Right kidney (tissue), 1 donor: ENCODE measurements around the gene BSG.
"Not testable (repeated sequence)": the region's sequence is repeated elsewhere in the genome, so short reads cannot be mapped to it uniquely, and the experiment has no call there.

Source experiments
- DNase-seq: peaks from one replicate; pipeline ENCODE4 v3.0.0-alpha.2; 2016

Gene BSG

DNA sequence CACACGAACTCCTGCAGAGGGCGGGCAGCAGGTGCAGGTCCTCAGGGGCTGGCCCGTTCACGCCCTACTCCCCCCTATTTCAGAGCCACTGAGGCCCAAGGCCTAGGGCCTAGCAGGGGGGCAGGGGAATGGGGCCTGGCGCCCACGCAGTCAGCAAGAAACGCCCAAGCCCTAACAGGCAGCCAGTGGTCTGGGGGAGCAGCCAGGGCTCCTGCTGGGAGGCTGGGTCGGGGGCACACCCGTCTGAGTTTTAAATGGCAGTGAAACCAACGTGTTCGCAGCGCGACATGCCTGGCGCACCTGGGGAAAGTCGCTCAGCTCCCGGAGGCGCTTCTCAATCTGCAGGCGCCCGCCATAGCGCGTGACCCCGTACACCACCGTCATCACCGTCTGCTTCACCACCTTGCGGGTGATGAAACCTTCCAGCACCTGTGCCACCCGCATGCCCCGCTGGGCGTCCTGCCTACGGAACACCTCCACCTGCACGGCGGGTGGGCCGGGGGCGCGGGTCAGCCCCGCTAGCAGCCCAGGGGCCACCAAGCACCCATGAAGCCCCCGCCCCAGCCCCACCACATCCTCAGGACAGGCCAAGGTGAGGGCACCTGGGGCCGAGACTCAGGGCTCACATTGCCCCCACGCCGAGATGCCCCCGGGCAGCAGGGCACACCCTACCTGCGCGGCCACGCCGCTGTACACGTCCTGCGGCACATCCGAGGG, 47.0 kb downstream of the BSG start:
- no peak for DNase-seq

DNA sequence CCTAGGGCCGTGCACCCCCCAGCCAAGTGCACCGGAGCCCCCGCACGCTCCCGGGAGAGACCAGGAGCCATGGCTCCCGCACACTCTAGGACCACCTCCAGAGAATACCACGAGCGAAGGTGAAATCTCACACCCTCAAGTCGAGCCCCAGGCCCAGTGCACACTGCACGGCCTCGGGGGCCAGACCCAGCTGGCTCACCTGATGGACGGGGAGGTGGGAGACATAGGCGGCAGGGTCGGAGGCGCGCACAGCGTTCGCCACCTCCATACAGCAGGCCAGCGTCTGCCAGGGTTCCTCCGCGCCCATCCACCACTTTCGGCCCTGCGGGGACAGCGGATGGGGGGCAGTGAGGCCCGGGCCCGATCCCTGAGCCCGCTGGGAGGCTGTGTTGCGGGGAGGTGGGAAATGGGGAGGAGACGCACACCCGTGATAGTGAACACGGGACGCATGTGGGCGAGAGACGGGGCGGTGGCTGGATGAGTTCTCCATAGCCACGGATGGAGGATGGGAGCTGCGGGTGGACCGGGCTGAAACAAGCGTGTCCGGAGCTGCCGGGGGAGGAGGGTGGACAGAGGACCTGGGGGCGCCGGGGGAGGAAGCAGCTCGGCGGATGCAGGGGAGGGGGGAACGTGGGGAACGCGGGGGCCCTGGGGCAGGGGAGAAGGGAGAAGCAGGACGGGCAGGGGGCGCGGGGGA, 47.9 kb downstream of the BSG start:
- DNase-seq = no peak

DNA sequence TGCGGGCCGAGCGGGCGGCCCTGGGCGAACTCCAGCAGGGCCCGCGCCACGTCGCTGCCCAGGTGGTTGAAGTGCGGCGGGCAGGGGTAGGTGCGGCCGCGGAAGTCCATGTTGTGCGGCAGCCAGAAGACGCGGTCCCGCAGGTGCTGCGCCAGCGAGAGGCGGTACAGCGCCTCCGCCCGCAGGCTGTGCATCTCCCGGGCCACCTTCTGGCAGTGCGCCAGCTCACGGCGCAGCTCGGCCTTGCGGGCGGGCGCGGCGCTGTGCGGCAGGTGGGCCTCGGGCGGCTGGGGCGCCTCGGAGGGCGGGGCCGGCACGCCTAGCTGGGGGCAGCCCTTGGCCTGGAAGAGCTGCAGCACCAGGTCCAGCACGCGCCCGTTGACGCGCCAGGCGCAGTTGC, 48.8 kb downstream of the BSG start:
- not testable (repeated sequence) for DNase-seq

DNA sequence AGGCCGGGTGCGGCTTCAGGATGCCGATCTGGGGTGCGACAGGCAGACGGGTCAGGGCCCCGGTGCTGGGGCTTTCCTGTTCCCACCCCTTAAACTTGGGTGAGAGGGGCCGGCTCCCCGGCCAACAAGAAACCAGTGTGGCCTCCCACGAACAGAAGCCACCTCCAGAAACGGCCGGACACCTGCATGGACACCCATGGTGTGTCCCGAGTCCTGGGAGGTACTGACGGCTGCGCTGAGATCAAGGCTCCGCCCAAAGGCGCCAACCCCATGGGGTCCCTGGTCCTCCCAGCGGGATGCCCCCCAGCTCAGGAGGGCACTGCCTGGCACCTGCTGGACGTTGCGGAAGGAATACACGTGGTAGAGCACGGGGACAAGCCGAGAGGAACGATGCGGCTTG, 49.4 kb downstream of the BSG start:
- no peak for DNase-seq

- DNase-seq = no peak
Measured at GRCh38 chr19:622666-623065, 50.3 kb downstream of the BSG start.

- DNase-seq = no peak
Measured at GRCh38 chr19:623175-623916, 51.0 kb downstream of the BSG start.

- DNase-seq = no peak
Measured at GRCh38 chr19:623974-624373, 51.6 kb downstream of the BSG start.

- no peak for DNase-seq
Measured at GRCh38 chr19:624433-625109, 52.2 kb downstream of the BSG start.

DNA sequence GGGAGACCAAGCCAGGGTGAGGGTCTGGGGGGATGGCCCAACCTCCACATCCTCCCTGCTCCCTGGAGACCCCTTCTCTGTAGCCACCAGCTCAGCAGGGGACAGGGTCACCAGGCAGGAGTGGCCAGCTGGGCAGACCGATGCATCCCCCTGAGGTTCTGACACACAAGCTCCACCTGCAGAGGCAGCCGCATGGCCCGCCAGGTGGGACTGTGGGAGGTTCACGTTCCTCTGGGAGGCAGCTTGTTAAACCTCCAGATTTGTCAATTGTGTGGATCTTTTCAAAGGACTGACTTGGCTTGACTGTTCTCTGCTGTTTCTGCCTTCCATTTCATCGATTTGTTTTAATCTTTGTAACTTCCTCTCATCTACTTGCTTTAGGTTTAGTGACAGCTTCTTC, 52.9 kb downstream of the BSG start:
- no peak for DNase-seq

DNA sequence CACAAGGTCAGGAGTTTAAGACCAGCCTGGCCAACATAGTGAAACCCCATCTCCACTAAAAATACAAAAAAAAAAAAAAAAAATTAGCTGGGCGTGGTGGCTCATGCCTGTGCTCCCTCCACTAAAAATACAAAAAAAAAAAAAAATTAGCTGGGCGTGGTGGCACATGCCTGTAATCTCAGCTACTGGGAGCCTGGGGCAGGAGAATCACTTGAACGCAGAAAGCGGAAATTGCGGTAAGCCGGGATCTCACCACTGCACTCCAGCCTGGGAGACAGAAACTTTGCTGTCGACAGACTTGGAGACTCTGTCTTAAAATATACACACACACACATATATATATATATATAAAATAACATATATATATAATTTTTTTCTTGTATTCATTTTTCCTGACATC, 54.2 kb downstream of the BSG start:
- not testable (repeated sequence) for DNase-seq

GRCh38 chr19:628168-628567, 55.8 kb downstream of the BSG start:
- no peak for DNase-seq

- not testable (repeated sequence) for DNase-seq
Measured at GRCh38 chr19:629515-629914, 57.1 kb downstream of the BSG start.

- no peak for DNase-seq
Measured at GRCh38 chr19:629961-630714, 57.7 kb downstream of the BSG start.

- peak; percentile 56 for DNase-seq
Measured at GRCh38 chr19:632579-633067, 60.2 kb downstream of the BSG start.
